SK-N-SH treated with all-trans-retinoic acid at 6 μM for 48 hours (cell line): ENCODE data around the gene SLAIN2.

ENCODE experiments used
- ATAC-seq: fragments of 200-7000 bp; cut with Tn5 transposase; 3 replicates; pipeline ENCODE4 v1.9.1; 2020; ENCODE audit warnings: mild to moderate bottlenecking, moderate library complexity
- ARNTL ChIP-seq: fragments of 450-650 bp; formaldehyde crosslinking; IDR thresholded peaks from 2 replicates; pipeline ENCODE4 v1.5.0; 2020; ENCODE audit warnings: low read depth, mild to moderate bottlenecking, moderate library complexity, borderline replicate concordance
- BACH2 ChIP-seq: fragments of 250-450 bp; sonication (Bioruptor Pico); IDR thresholded peaks from 2 replicates; pipeline ENCODE4 v1.9.0; 2021; ENCODE audit warnings: mild to moderate bottlenecking, borderline replicate concordance
- CREB5 ChIP-seq: fragments of 250-450 bp; sonication (Bioruptor Pico); IDR thresholded peaks from 2 replicates; pipeline ENCODE4 v1.5.1; 2020; ENCODE audit warnings: low read depth, mild to moderate bottlenecking, moderate library complexity
- CSDC2 ChIP-seq: fragments of 250-450 bp; sonication (Bioruptor Pico); IDR thresholded peaks from 2 replicates; pipeline ENCODE4 v1.5.0; 2020; ENCODE audit warnings: mild to moderate bottlenecking, moderate library complexity
- CSRNP3 ChIP-seq: fragments of 250-450 bp; sonication (Bioruptor Pico); IDR thresholded peaks from 2 replicates; pipeline ENCODE4 v1.5.1; 2021; ENCODE audit warnings: mild to moderate bottlenecking, moderate library complexity
- ESRRG ChIP-seq: fragments of 250-450 bp; sonication (Bioruptor Pico); IDR thresholded peaks from 2 replicates; pipeline ENCODE4 v1.6.1; 2021; ENCODE audit warnings: mild to moderate bottlenecking
- GLIS3 ChIP-seq: fragments of 250-450 bp; sonication (Bioruptor Pico); IDR thresholded peaks from 2 replicates; pipeline ENCODE4 v1.5.0; 2020; ENCODE audit warnings: mild to moderate bottlenecking, moderate library complexity
- ISL1 ChIP-seq: fragments of 250-450 bp; sonication (Bioruptor Pico); IDR thresholded peaks from 2 replicates; pipeline ENCODE4 v2.1.2; 2022; ENCODE audit warnings: mild to moderate bottlenecking, moderate library complexity
- OSR1 ChIP-seq: fragments of 250-450 bp; sonication (Bioruptor Pico); IDR thresholded peaks from 2 replicates; pipeline ENCODE4 v1.8.0; 2022; ENCODE audit warnings: moderate library complexity, mild to moderate bottlenecking, inconsistent platforms
- PATZ1 ChIP-seq: fragments of 250-450 bp; sonication (Bioruptor Pico); IDR thresholded peaks from 2 replicates; pipeline ENCODE4 v1.8.0; 2020; ENCODE audit warnings: mild to moderate bottlenecking, moderate library complexity, borderline replicate concordance
- POU6F1 ChIP-seq: fragments of 250-450 bp; sonication (Bioruptor Pico); IDR thresholded peaks from 2 replicates; pipeline ENCODE4 v1.8.0; 2021; ENCODE audit warnings: low read depth, mild to moderate bottlenecking, moderate library complexity, borderline replicate concordance
- PPARA ChIP-seq: fragments of 250-450 bp; sonication (Bioruptor Pico); IDR thresholded peaks from 2 replicates; pipeline ENCODE4 v1.5.0; 2020; ENCODE audit warnings: mild to moderate bottlenecking, borderline replicate concordance
- RARB ChIP-seq: fragments of 250-450 bp; sonication (Bioruptor Pico); IDR thresholded peaks from 2 replicates; pipeline ENCODE4 v1.8.0; 2021; ENCODE audit warnings: mild to moderate bottlenecking, moderate library complexity
- SNAI2 ChIP-seq: fragments of 250-450 bp; sonication (Bioruptor Pico); IDR thresholded peaks from 2 replicates; pipeline ENCODE4 v1.5.0; 2020; ENCODE audit warnings: mild to moderate bottlenecking, moderate library complexity
- TCF4 ChIP-seq: fragments of 250-450 bp; sonication (Bioruptor Pico); IDR thresholded peaks from 2 replicates; pipeline ENCODE4 v1.8.0; 2021; ENCODE audit warnings: mild to moderate bottlenecking, moderate library complexity, borderline replicate concordance
- TOX ChIP-seq: fragments of 250-450 bp; sonication (Bioruptor Pico); IDR thresholded peaks from 2 replicates; pipeline ENCODE4 v1.8.0; 2021; ENCODE audit warnings: mild to moderate bottlenecking, moderate library complexity, borderline replicate concordance
- TSHZ2 ChIP-seq: fragments of 250-450 bp; sonication (Bioruptor Pico); IDR thresholded peaks from 2 replicates; pipeline ENCODE4 v1.5.0; 2020; ENCODE audit warnings: mild to moderate bottlenecking, moderate library complexity
- ZC3H10 ChIP-seq: fragments of 250-450 bp; sonication (Bioruptor Pico); IDR thresholded peaks from 2 replicates; pipeline ENCODE4 v1.5.1; 2021; ENCODE audit warnings: mild to moderate bottlenecking, moderate library complexity
- ZFP3 ChIP-seq: fragments of 250-450 bp; sonication (Bioruptor Pico); IDR thresholded peaks from 2 replicates; pipeline ENCODE4 v1.5.0; 2020; ENCODE audit warnings: mild to moderate bottlenecking, moderate library complexity
- ZFP30 ChIP-seq: fragments of 450-650 bp; formaldehyde crosslinking; IDR thresholded peaks from 2 replicates; pipeline ENCODE4 v1.5.0; 2022; ENCODE audit warnings: mild to moderate bottlenecking, moderate library complexity
- ZNF565 ChIP-seq: fragments of 450-650 bp; formaldehyde crosslinking; conservative IDR thresholded peaks from 2 replicates; pipeline ENCODE4 v1.5.0; 2020; ENCODE audit warnings: low read depth, mild to moderate bottlenecking, moderate library complexity
- ZNF70 ChIP-seq: fragments of 450-650 bp; formaldehyde crosslinking; IDR thresholded peaks from 2 replicates; pipeline ENCODE4 v1.5.0; 2020; ENCODE audit warnings: mild to moderate bottlenecking, moderate library complexity
- ZNF8 ChIP-seq: fragments of 450-650 bp; formaldehyde crosslinking; IDR thresholded peaks from 2 replicates; pipeline ENCODE4 v1.5.0; 2020; ENCODE audit warnings: mild to moderate bottlenecking, moderate library complexity

The SLAIN2 gene

GRCh38 chr4:48375651-48376304 lies 34.4 kb downstream of the SLAIN2 start:
- no peak for TF ChIP-seq ZNF8 (CRISPR knock-in tag)
- TF ChIP-seq TCF4 (CRISPR knock-in tag) = no peak
- no peak for TF ChIP-seq POU6F1
- TF ChIP-seq ZC3H10 (CRISPR knock-in tag) = no peak
- no peak for TF ChIP-seq RARB (CRISPR knock-in tag)
- no peak for TF ChIP-seq CSDC2 (CRISPR knock-in tag)
- no peak for TF ChIP-seq ISL1 (CRISPR knock-in tag)
- no peak for TF ChIP-seq ZNF565 (CRISPR knock-in tag)
- TF ChIP-seq ARNTL = no peak
- TF ChIP-seq CSRNP3 (CRISPR knock-in tag) = no peak
- TF ChIP-seq CREB5 (CRISPR knock-in tag) = no peak
- no peak for TF ChIP-seq ZFP30 (CRISPR knock-in tag)
- no peak for TF ChIP-seq ESRRG
- no peak for TF ChIP-seq BACH2 (CRISPR knock-in tag)
- no peak for TF ChIP-seq GLIS3 (CRISPR knock-in tag)
- no peak for TF ChIP-seq OSR1
- TF ChIP-seq ZFP3 (CRISPR knock-in tag) = no peak
- no peak for TF ChIP-seq TOX (CRISPR knock-in tag)
- TF ChIP-seq SNAI2 = no peak
- no peak for TF ChIP-seq PATZ1 (CRISPR knock-in tag)
- TF ChIP-seq, all 23 proteins: peak for 0
- peak; percentile 87 for ATAC-seq

- no peak; the same call in 2 of the 3 replicates for ATAC-seq
- TF ChIP-seq ISL1 (CRISPR knock-in tag) (peak; percentile 96), RARB (CRISPR knock-in tag) (no peak), GLIS3 (CRISPR knock-in tag) (peak; percentile 9; the same call in 1 of the 2 replicates), ZNF70 (peak; percentile 40; the same call in 1 of the 2 replicates), CSDC2 (CRISPR knock-in tag) (no peak), ZC3H10 (CRISPR knock-in tag) (no peak), OSR1 (no peak), TCF4 (CRISPR knock-in tag) (no peak; the same call in 1 of the 2 replicates), CSRNP3 (CRISPR knock-in tag) (peak; percentile 67; the same call in 1 of the 2 replicates), ARNTL (no peak), TOX (CRISPR knock-in tag) (no peak), PPARA (no peak), ZFP30 (CRISPR knock-in tag) (no peak), TSHZ2 (CRISPR knock-in tag) (peak; percentile 65), SNAI2 (no peak), ZNF565 (CRISPR knock-in tag) (peak; percentile 65; the same call in 1 of the 2 replicates), ZFP3 (CRISPR knock-in tag) (peak; percentile 28; the same call in 1 of the 2 replicates), BACH2 (CRISPR knock-in tag) (no peak), ESRRG (no peak), PATZ1 (CRISPR knock-in tag) (no peak)
Measured at GRCh38 chr4:48379587-48380180, 38.4 kb downstream of the SLAIN2 start.
